K562 (cell line): ENCODE results near the gene ATP6V1G2. TPM values are rescaled to one million over a fixed set of nuclear protein-coding genes. Genes with fewer than 3 reads are reported as not detected.

Experiments used
- ATF7 ChIP-seq: fragments of 450-650 bp; IDR thresholded peaks from 2 replicates; pipeline ENCODE4 v1.7.1; 2014; ENCODE audit warnings: mild to moderate bottlenecking, moderate library complexity
- DACH1 ChIP-seq: fragments of 450-650 bp; IDR thresholded peaks from 2 replicates; pipeline ENCODE4 v1.6.1; 2018; ENCODE audit not compliant: partially characterized antibody
- ETV6 ChIP-seq, 3 experiments: fragments of 150-350 bp in 1 of 3; sonication (generic) in 1 of 3; formaldehyde crosslinking in 1 of 3; IDR thresholded peaks; 2 replicates each; pipeline versions ENCODE4 v1.6.1 to v1.8.0; 2014 to 2022; ENCODE audit warnings: borderline replicate concordance in 2 of 3, low read depth in 2 of 3, antibody characterized with exemption in 1 of 3, low read length in 1 of 3, mild to moderate bottlenecking in 1 of 3, missing genetic modification reagents in 1 of 3
- FOSL1 ChIP-seq: fragments of 200-800 bp; sonication (Bioruptor generic); conservative IDR thresholded peaks from 2 replicates; pipeline ENCODE4 v1.6.1; 2016; ENCODE audit warnings: missing genetic modification characterization, missing compliant biosample characterization
- FOXA3 ChIP-seq, 2 experiments: fragments of 450-650 bp in 1 of 2; sonication (generic) in 1 of 2; formaldehyde crosslinking; IDR thresholded peaks in 1 of 2; conservative IDR thresholded peaks in 1 of 2; 2 replicates each; pipeline versions ENCODE4 v1.4.0 to v1.8.0; 2020 to 2022; ENCODE audit warnings: mild to moderate bottlenecking in 2 of 2, missing genetic modification reagents in 1 of 2
- JUNB ChIP-seq: fragments of 450-650 bp; formaldehyde crosslinking; conservative IDR thresholded peaks from 2 replicates; pipeline ENCODE4 v1.4.0; 2020; ENCODE audit warnings: mild to moderate bottlenecking
- KHSRP ChIP-seq: fragments of 450-650 bp; IDR thresholded peaks from 2 replicates; pipeline ENCODE4 v1.6.1; 2017
- LCOR ChIP-seq: sonication (generic); formaldehyde crosslinking; IDR thresholded peaks from 2 replicates; pipeline ENCODE4 v1.8.0; 2022; ENCODE audit warnings: mild to moderate bottlenecking, missing genetic modification reagents
- NEUROD1 ChIP-seq: fragments of 150-350 bp; IDR thresholded peaks from 2 replicates; pipeline ENCODE4 v1.6.1; 2014; ENCODE audit warnings: borderline replicate concordance, low read length, low read depth; ENCODE audit not compliant: partially characterized antibody
- NR1H2 ChIP-seq: sonication (generic); formaldehyde crosslinking; IDR thresholded peaks from 2 replicates; pipeline ENCODE4 v1.4.0; 2020; ENCODE audit warnings: mild to moderate bottlenecking, missing genetic modification reagents
- SMARCC2 ChIP-seq: fragments of 450-650 bp; IDR thresholded peaks from 2 replicates; pipeline ENCODE4 v1.6.1; 2017; ENCODE audit warnings: antibody characterized with exemption, moderate library complexity, mild to moderate bottlenecking, low read depth
- SMARCE1 ChIP-seq: fragments of 450-650 bp; IDR thresholded peaks from 2 replicates; pipeline ENCODE4 v1.7.1; 2016; ENCODE audit warnings: mild to moderate bottlenecking
- TEAD4 ChIP-seq, 2 experiments: sonication (generic) in 1 of 2; formaldehyde crosslinking in 1 of 2; IDR thresholded peaks; 2 replicates each; pipeline versions ENCODE4 v1.6.1 to v1.8.0; 2012 to 2022; ENCODE audit warnings: borderline replicate concordance in 1 of 2, inconsistent platforms in 1 of 2, low read length in 1 of 2, mild to moderate bottlenecking in 1 of 2, missing genetic modification reagents in 1 of 2
- ZNF224 ChIP-seq: sonication (generic); formaldehyde crosslinking; IDR thresholded peaks from 2 replicates; pipeline ENCODE4 v1.8.0; 2022; ENCODE audit warnings: mild to moderate bottlenecking, missing genetic modification reagents
- polyA plus RNA-seq, 8 experiments: library from polyadenylated mRNA; depleted of rRNA in 4 of 8; stranded (reverse) in 5 of 8; unstranded in 3 of 8; fragments of >200 nt; fragmentation: Nextera tagmentation in 2 of 8; fragmentation: Illumina TruSeq in 1 of 8; extraction: Ambion mirVana in 2 of 8; extraction: Trizol in 1 of 8; gene quantifications; 2 replicates each; pipeline versions ENCODE4 v1.2.1 to v1.2.3, GENCODE V29; 2011 to 2014; ENCODE audit warnings: inconsistent platforms in 1 of 8, missing spikeins in 1 of 8
- total RNA-seq, 7 experiments: library from RNA; depleted of rRNA in 6 of 7; stranded (reverse); fragments of >200 nt in 6 of 7; fragmentation: Illumina TruSeq in 2 of 7; extraction: Trizol in 2 of 7; gene quantifications; 2 replicates each; pipeline versions ENCODE4 v1.2.1 to v1.2.3, GENCODE V29; 2011 to 2021; ENCODE audit warnings: low replicate concordance in 1 of 7
- TF ChIP-seq, protein P1 (sequence below): sonication (generic); formaldehyde crosslinking; IDR thresholded peaks from 2 replicates; pipeline ENCODE4 v1.8.1; 2023; ENCODE audit warnings: mild to moderate bottlenecking, missing genetic modification reagents
- TF ChIP-seq, protein P2 (sequence below): sonication (generic); formaldehyde crosslinking; IDR thresholded peaks from 2 replicates; pipeline ENCODE4 v1.8.0; 2022; ENCODE audit warnings: missing genetic modification reagents, mild to moderate bottlenecking, borderline replicate concordance

Gene ATP6V1G2
- total and polyA plus RNA-seq, 9 of the 15 experiments (the other 6 are each of a cell fraction or from before 2014, with no cell fraction given) = 0.14 to 1.5 (median 0.33) TPM

DNA sequence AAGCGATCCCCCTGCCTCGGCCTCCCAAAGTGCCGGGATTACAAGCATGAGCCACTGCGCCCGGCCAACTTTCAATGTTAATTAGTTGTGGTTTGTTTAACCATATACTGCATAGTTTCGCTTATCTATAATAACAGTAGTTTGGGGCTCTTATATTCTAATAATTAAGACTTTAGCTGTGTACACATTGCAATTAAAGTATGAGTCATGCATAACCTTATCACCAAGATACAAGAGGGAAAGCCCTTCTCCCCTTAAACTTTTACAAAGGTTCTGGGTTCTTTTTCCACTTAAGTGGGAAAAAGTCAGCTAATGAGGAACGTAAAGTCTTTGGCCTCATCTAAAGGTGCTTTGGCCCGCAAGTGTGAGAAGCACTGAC is 20.9 kb downstream of the ATP6V1G2 start (continued):
- no peak for TF ChIP-seq ZNF224 (CRISPR knock-in tag)
- TF ChIP-seq, protein P1, sequence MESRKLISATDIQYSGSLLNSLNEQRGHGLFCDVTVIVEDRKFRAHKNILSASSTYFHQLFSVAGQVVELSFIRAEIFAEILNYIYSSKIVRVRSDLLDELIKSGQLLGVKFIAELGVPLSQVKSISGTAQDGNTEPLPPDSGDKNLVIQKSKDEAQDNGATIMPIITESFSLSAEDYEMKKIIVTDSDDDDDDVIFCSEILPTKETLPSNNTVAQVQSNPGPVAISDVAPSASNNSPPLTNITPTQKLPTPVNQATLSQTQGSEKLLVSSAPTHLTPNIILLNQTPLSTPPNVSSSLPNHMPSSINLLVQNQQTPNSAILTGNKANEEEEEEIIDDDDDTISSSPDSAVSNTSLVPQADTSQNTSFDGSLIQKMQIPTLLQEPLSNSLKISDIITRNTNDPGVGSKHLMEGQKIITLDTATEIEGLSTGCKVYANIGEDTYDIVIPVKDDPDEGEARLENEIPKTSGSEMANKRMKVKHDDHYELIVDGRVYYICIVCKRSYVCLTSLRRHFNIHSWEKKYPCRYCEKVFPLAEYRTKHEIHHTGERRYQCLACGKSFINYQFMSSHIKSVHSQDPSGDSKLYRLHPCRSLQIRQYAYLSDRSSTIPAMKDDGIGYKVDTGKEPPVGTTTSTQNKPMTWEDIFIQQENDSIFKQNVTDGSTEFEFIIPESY (CRISPR knock-in tag) = 0 out of 2 replicates have a peak, but pooled peaks have one; percentile 14
- TF ChIP-seq LCOR (CRISPR knock-in tag) = 0 out of 2 replicates have a peak, but pooled peaks have one; percentile 51
- peak; percentile 93 for TF ChIP-seq FOSL1 (tag)
- peak in 1 of 2 experiments; percentile 81; a peak in 3 of 4 replicates for TF ChIP-seq FOXA3 (CRISPR knock-in tag; conservative IDR thresholded peaks at IDR 0.05 in 1 of 2, IDR thresholded peaks at IDR 0.05 in 1 of 2)
- TF ChIP-seq SMARCE1 = peak; percentile 75; the same call in 1 of the 2 replicates
- TF ChIP-seq NR1H2 (CRISPR knock-in tag) = no peak
- TF ChIP-seq NEUROD1 = no peak
- TF ChIP-seq SMARCC2 = peak; percentile 68; the same call in 1 of the 2 replicates
- peak; percentile 62; the same call in 1 of the 2 replicates for TF ChIP-seq ATF7
- TF ChIP-seq, protein P2, sequence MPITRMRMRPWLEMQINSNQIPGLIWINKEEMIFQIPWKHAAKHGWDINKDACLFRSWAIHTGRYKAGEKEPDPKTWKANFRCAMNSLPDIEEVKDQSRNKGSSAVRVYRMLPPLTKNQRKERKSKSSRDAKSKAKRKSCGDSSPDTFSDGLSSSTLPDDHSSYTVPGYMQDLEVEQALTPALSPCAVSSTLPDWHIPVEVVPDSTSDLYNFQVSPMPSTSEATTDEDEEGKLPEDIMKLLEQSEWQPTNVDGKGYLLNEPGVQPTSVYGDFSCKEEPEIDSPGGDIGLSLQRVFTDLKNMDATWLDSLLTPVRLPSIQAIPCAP (CRISPR knock-in tag) = no peak
- peak; percentile 82 for TF ChIP-seq DACH1
- 0 out of 2 replicates have a peak, but pooled peaks have one; percentile 25 for TF ChIP-seq TEAD4 (IDR thresholded peaks at IDR 0.05; ENCODE audit: low read length)
- TF ChIP-seq TEAD4 (CRISPR knock-in tag; IDR thresholded peaks at IDR 0.05; ENCODE audit: borderline replicate concordance) = no peak
- no peak for TF ChIP-seq KHSRP
- TF ChIP-seq JUNB (CRISPR knock-in tag) = 0 out of 2 replicates have a peak, but pooled peaks have one; percentile 48
- TF ChIP-seq ETV6 (IDR thresholded peaks at IDR 0.05; ENCODE audit: borderline replicate concordance in 1 of 2, low read depth in 2 of 2, low read length in 1 of 2) = no peak; a peak in 1 of 4 replicates
- TF ChIP-seq ETV6 (CRISPR knock-in tag; IDR thresholded peaks at IDR 0.05; ENCODE audit: borderline replicate concordance) = no peak
